ENCODE data around the gene LYRM4. TPM values are rescaled to one million over a fixed set of nuclear protein-coding genes. Genes with fewer than 3 reads are reported as not detected.
A peak's percentile ranks its signal among the peaks of the same experiment; 100 is the strongest.

LYRM4 gene
- total RNA-seq, 6 experiments from 2014 or later: 26.8 to 36.3 (median 30.2) TPM

- no peak for TF ChIP-seq CTCF (IDR thresholded peaks at IDR 0.05)
- Mint-ChIP-seq H3K36me3 (ENCODE audit: low read depth) (peaks cover 16% of the 10 kb centered on the region; the same call in 1 of the 2 replicates), H3K4me3 (no peak overlapping the region), H3K27me3 (ENCODE audit: insufficient read depth) (no peaks in the 10 kb centered on the region), H3K27ac (no peak overlapping the region), H3K4me1 (ENCODE audit: low read depth) (peaks cover 13% of the 10 kb centered on the region), H3K9me3 (no peaks in the 10 kb centered on the region)
- no peak for DNase-seq
Measured at GRCh38 chr6:5256952-5257351, 3.8 kb downstream of the LYRM4 start.

- H3K36me3 Mint-ChIP-seq (ENCODE audit: low read depth): peaks cover 21% of the 10 kb centered on the region
- no peak for DNase-seq
- H3K9me3 Mint-ChIP-seq: no peaks in the 10 kb centered on the region
- H3K4me3 Mint-ChIP-seq: no peak overlapping the region
- peaks cover 15% of the 10 kb centered on the region for H3K4me1 Mint-ChIP-seq (ENCODE audit: low read depth)
- H3K27ac Mint-ChIP-seq: no peak overlapping the region
- H3K27me3 Mint-ChIP-seq (ENCODE audit: insufficient read depth): no peaks in the 10 kb centered on the region
- TF ChIP-seq CTCF (IDR thresholded peaks at IDR 0.05): no peak
Measured at GRCh38 chr6:5250911-5251310, 9.8 kb downstream of the LYRM4 start.

- TF ChIP-seq CTCF (IDR thresholded peaks at IDR 0.05): no peak
Measured at GRCh38 chr6:5250451-5250850, 10.3 kb downstream of the LYRM4 start.

GRCh38 chr6:5249451-5250122 lies 11.2 kb downstream of the LYRM4 start:
- H3K9me3 Mint-ChIP-seq: no peaks in the 10 kb centered on the region
- no peak overlapping the region for H3K4me3 Mint-ChIP-seq
- peaks cover 15% of the 10 kb centered on the region for H3K4me1 Mint-ChIP-seq (ENCODE audit: low read depth)
- no peak overlapping the region for H3K27ac Mint-ChIP-seq
- no peaks in the 10 kb centered on the region for H3K27me3 Mint-ChIP-seq (ENCODE audit: insufficient read depth)
- TF ChIP-seq CTCF (IDR thresholded peaks at IDR 0.05): no peak
- H3K36me3 Mint-ChIP-seq (ENCODE audit: low read depth): peaks cover 15% of the 10 kb centered on the region
- peak; percentile 25 for DNase-seq

More at GRCh38 chr6:5250451-5250850, 10.3 kb downstream of the LYRM4 start:
- Mint-ChIP-seq H3K27ac (no peak overlapping the region), H3K36me3 (ENCODE audit: low read depth) (peaks cover 21% of the 10 kb centered on the region), H3K4me3 (no peak overlapping the region), H3K9me3 (no peaks in the 10 kb centered on the region), H3K4me1 (ENCODE audit: low read depth) (peaks cover 15% of the 10 kb centered on the region), H3K27me3 (ENCODE audit: insufficient read depth) (no peaks in the 10 kb centered on the region)
- DNase-seq: no peak

- no peak for DNase-seq
- Mint-ChIP-seq H3K27ac (no peak overlapping the region), H3K27me3 (ENCODE audit: insufficient read depth) (no peaks in the 10 kb centered on the region), H3K4me1 (ENCODE audit: low read depth) (peaks cover 15% of the 10 kb centered on the region), H3K36me3 (ENCODE audit: low read depth) (peaks cover 9% of the 10 kb centered on the region), H3K9me3 (no peaks in the 10 kb centered on the region), H3K4me3 (no peak overlapping the region)
- TF ChIP-seq CTCF (IDR thresholded peaks at IDR 0.05): no peak
Measured at GRCh38 chr6:5248302-5249098, 12.2 kb downstream of the LYRM4 start.
